ENCODE results near the gene NFASC. TPM values are rescaled to one million over a fixed set of nuclear protein-coding genes. Genes with fewer than 3 reads are reported as not detected.

NFASC gene
- total RNA-seq, 1 experiment from 2014 or later: 16.9 TPM

DNA sequence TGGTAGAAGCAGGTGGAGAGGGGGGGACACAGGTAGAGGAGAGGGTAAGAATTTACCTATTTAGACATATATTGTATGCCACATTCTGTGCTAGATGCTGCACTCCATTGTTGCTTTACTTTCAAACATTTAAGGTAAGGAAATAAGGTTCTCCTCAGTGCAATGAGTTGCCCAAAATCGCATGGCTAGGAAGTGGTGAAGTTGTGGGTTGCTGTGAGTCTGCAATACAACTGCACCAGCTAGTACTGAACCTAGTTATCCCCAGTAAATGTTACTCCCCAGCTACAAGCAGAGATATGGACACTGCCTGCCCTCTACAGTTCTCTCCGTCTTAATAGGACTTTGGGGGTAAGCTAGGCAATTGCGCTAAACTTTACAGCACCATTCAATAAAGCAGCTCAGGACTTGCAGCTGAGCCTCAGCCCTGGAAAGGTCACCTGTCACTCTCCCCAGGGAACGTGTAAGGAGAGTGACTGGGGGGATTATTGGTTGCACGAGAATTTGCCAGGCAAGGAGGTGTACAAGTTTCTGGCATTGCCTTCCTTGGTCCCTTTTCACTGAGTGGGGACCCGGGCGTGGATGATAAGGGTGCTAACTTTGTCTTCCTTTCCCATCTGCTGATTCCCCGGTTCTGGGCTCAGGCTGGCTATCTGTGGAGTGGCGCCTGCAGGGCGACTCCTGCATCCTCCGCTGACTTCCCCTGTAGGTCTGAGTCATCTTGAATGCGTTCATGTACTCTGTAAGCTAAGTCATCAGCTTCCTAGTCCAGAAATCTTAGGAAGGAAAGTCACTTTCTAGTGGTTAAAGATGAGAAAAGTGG is 101.1 kb downstream of the NFASC start:
- ChIA-PET CTCF (no interaction called here), POLR2A (interaction anchor here (0.6 kb wide), 1 partner anchor 339 kb away, joined by 7 read pairs; no protein-coding TSS in a partner anchor)
- Histone ChIP-seq H3K4me3 (ENCODE audit: low read depth in 2 of 2, low read length in 2 of 2) (no peak overlapping the region), H3K27me3 (ENCODE audit: control insufficient read depth, insufficient read depth, low read length) (no peaks in the 10 kb centered on the region; the same call in 1 of the 2 replicates), H3K36me3 (ENCODE audit: control insufficient read depth, insufficient read depth, low read length) (no peaks in the 10 kb centered on the region), H3K4me1 (ENCODE audit: control insufficient read depth, insufficient read depth, low read length) (no peaks in the 10 kb centered on the region), H3K9me3 (ENCODE audit: control insufficient read depth, insufficient read depth, low read depth, low read length) (no peaks in the 10 kb centered on the region), H3K27ac (ENCODE audit: low read length) (no peak overlapping the region)
- ATAC-seq (peak; percentile 54; the same call in 1 of the 2 replicates), DNase-seq (ENCODE audit: low read depth, low spot score) (no peak)
- no TSS peak for BruUV-seq (replicated peaks)
- no peak for TF ChIP-seq REST (IDR thresholded peaks at IDR 0.05; ENCODE audit: insufficient read depth in 1 of 2, low read depth in 2 of 2, low read length in 1 of 2)
- TF ChIP-seq TCF7L2 (IDR thresholded peaks at IDR 0.05; ENCODE audit: low read depth, low read length): no peak
- TF ChIP-seq, protein P1, sequence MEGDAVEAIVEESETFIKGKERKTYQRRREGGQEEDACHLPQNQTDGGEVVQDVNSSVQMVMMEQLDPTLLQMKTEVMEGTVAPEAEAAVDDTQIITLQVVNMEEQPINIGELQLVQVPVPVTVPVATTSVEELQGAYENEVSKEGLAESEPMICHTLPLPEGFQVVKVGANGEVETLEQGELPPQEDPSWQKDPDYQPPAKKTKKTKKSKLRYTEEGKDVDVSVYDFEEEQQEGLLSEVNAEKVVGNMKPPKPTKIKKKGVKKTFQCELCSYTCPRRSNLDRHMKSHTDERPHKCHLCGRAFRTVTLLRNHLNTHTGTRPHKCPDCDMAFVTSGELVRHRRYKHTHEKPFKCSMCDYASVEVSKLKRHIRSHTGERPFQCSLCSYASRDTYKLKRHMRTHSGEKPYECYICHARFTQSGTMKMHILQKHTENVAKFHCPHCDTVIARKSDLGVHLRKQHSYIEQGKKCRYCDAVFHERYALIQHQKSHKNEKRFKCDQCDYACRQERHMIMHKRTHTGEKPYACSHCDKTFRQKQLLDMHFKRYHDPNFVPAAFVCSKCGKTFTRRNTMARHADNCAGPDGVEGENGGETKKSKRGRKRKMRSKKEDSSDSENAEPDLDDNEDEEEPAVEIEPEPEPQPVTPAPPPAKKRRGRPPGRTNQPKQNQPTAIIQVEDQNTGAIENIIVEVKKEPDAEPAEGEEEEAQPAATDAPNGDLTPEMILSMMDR (IDR thresholded peaks at IDR 0.05): no peak
- no peak for TF ChIP-seq POLR2AphosphoS5 (IDR thresholded peaks at IDR 0.05; ENCODE audit: low read depth, low read length)
- no peak for TF ChIP-seq SIN3A (IDR thresholded peaks at IDR 0.05; ENCODE audit: borderline replicate concordance, insufficient read depth, low read depth, low read length)
- in situ Hi-C loops (cut with HindIII; ENCODE audit: low pct_unique_long_range_greater_than_20kb, low sequenced_read_pairs) (no loop called here), intact Hi-C loops (cut with micrococcal nuclease; ENCODE audit: unreplicated experiment) (no loop called here)

DNA sequence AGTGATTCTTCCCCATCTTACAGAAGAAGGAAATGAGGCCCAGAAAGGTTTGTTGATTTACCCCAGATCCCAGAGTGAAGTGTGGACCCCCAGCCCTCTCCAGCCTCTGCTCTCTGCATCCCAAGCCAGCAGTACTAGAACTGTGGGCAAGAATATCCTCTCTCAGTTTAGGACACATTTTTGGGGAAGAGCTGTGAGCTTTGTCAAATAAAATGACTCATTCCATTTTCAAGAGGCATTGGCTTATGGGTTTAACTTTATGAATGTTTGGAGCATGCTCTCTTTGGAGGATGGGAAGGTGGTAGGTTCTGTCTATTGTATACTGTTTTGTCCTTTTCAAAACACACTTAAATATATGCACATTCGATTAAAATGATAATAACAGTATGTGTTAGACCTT is 101.8 kb downstream of the NFASC start:
- CTCF ChIA-PET: no interaction called here
- no peaks in the 10 kb centered on the region for H3K4me1 ChIP-seq (ENCODE audit: control insufficient read depth, insufficient read depth, low read length)
- in situ Hi-C loops (cut with HindIII; ENCODE audit: low pct_unique_long_range_greater_than_20kb, low sequenced_read_pairs): no loop called here
- no peaks in the 10 kb centered on the region for H3K36me3 ChIP-seq (ENCODE audit: control insufficient read depth, insufficient read depth, low read length)
- H3K9me3 ChIP-seq (ENCODE audit: control insufficient read depth, insufficient read depth, low read depth, low read length): no peaks in the 10 kb centered on the region
- intact Hi-C loops (cut with micrococcal nuclease; ENCODE audit: unreplicated experiment): no loop called here
- H3K27ac ChIP-seq (ENCODE audit: low read length): no peak overlapping the region
- no peak for TF ChIP-seq SIN3A (IDR thresholded peaks at IDR 0.05; ENCODE audit: borderline replicate concordance, insufficient read depth, low read depth, low read length)
- no peak for TF ChIP-seq TCF7L2 (IDR thresholded peaks at IDR 0.05; ENCODE audit: low read depth, low read length)
- TF ChIP-seq, protein P1 (IDR thresholded peaks at IDR 0.05): no peak
- TF ChIP-seq REST (IDR thresholded peaks at IDR 0.05; ENCODE audit: insufficient read depth in 1 of 2, low read depth in 2 of 2, low read length in 1 of 2): no peak
- TF ChIP-seq POLR2AphosphoS5 (IDR thresholded peaks at IDR 0.05; ENCODE audit: low read depth, low read length): no peak
- H3K27me3 ChIP-seq (ENCODE audit: control insufficient read depth, insufficient read depth, low read length): no peaks in the 10 kb centered on the region; the same call in 1 of the 2 replicates
- no TSS peak for BruUV-seq (replicated peaks)
- ATAC-seq (no peak), DNase-seq (ENCODE audit: low read depth, low spot score) (no peak)
- POLR2A ChIA-PET: interaction anchor here (0.6 kb wide), 1 partner anchor 340 kb away, joined by 7 read pairs; no protein-coding TSS in a partner anchor
- H3K4me3 ChIP-seq (ENCODE audit: low read depth in 2 of 2, low read length in 2 of 2): no peak overlapping the region
